HepG2 (cell line): ENCODE data around the gene CDK14. TPM values are rescaled to one million over a fixed set of nuclear protein-coding genes. Genes with fewer than 3 reads are reported as not detected.

Source experiments
- AKAP8 ChIP-seq: sonication (generic); formaldehyde crosslinking; IDR thresholded peaks from 2 replicates; pipeline ENCODE4 v1.5.1; 2020; ENCODE audit warnings: mild to moderate bottlenecking, missing genetic modification reagents
- BRD4 ChIP-seq: sonication (generic); formaldehyde crosslinking; IDR thresholded peaks from 2 replicates; pipeline ENCODE4 v1.4.0; 2020; ENCODE audit warnings: missing genetic modification reagents
- CAMTA2 ChIP-seq: sonication (generic); formaldehyde crosslinking; IDR thresholded peaks from 2 replicates; pipeline ENCODE4 v1.4.0; 2020; ENCODE audit warnings: mild to moderate bottlenecking, missing genetic modification reagents, borderline replicate concordance
- ESRRA ChIP-seq: sonication (generic); formaldehyde crosslinking; IDR thresholded peaks from 2 replicates; pipeline ENCODE4 v1.5.1; 2020; ENCODE audit warnings: mild to moderate bottlenecking, low read depth, missing genetic modification reagents
- GTF2F1 ChIP-seq: fragments of 150-350 bp; IDR thresholded peaks from 2 replicates; pipeline ENCODE4 v1.6.1; 2014; ENCODE audit warnings: low read length
- HNRNPL ChIP-seq: fragments of 200-400 bp; formaldehyde crosslinking; IDR thresholded peaks from 2 replicates; pipeline ENCODE4 v1.6.1; 2017; ENCODE audit warnings: mild to moderate bottlenecking, low read depth, low read length
- KDM4B ChIP-seq: sonication (generic); formaldehyde crosslinking; IDR thresholded peaks from 2 replicates; pipeline ENCODE4 v1.4.0; 2020; ENCODE audit warnings: missing genetic modification reagents
- NR2F1 ChIP-seq, 2 experiments: fragments of 450-650 bp in 1 of 2; formaldehyde crosslinking in 1 of 2; IDR thresholded peaks; 2 replicates each; pipeline versions ENCODE4 v1.5.0 to v1.6.1; 2016 to 2020; ENCODE audit warnings: mild to moderate bottlenecking in 1 of 2, missing compliant biosample characterization in 1 of 2, missing genetic modification reagents in 1 of 2, moderate library complexity in 1 of 2
- RARG ChIP-seq: sonication (generic); formaldehyde crosslinking; IDR thresholded peaks from 2 replicates; pipeline ENCODE4 v1.4.0; 2020; ENCODE audit warnings: low read depth, mild to moderate bottlenecking, missing genetic modification reagents
- RFX3 ChIP-seq: IDR thresholded peaks from 2 replicates; pipeline ENCODE4 v1.6.1; 2016; ENCODE audit warnings: missing biosample characterization, missing genetic modification reagents
- SMAD1 ChIP-seq: sonication (generic); formaldehyde crosslinking; IDR thresholded peaks from 2 replicates; pipeline ENCODE4 v1.4.0; 2020; ENCODE audit warnings: missing genetic modification reagents, low read depth, mild to moderate bottlenecking, borderline replicate concordance
- TGIF2 ChIP-seq: IDR thresholded peaks from 2 replicates; pipeline ENCODE4 v1.6.1; 2016; ENCODE audit warnings: control low read depth, missing compliant biosample characterization
- XBP1 ChIP-seq: sonication (generic); formaldehyde crosslinking; IDR thresholded peaks from 2 replicates; pipeline ENCODE4 v1.5.0; 2020; ENCODE audit warnings: missing genetic modification reagents
- ZFP36 ChIP-seq: fragments of 150-350 bp; IDR thresholded peaks from 2 replicates; pipeline ENCODE4 v1.6.1; 2018; ENCODE audit warnings: borderline replicate concordance, low read length, low read depth; ENCODE audit not compliant: partially characterized antibody
- ZNF20 ChIP-seq: sonication (generic); formaldehyde crosslinking; IDR thresholded peaks from 2 replicates; pipeline ENCODE4 v1.4.0; 2020; ENCODE audit warnings: mild to moderate bottlenecking, moderate library complexity, missing genetic modification reagents
- ZNF329 ChIP-seq: sonication (generic); formaldehyde crosslinking; IDR thresholded peaks from 2 replicates; pipeline ENCODE4 v1.9.0; 2021; ENCODE audit warnings: low read depth, mild to moderate bottlenecking, missing genetic modification reagents
- ZNF589 ChIP-seq: sonication (generic); formaldehyde crosslinking; conservative IDR thresholded peaks from 2 replicates; pipeline ENCODE4 v1.8.0; 2022; ENCODE audit warnings: mild to moderate bottlenecking, moderate library complexity, missing genetic modification reagents
- ZNF75D ChIP-seq: sonication (generic); formaldehyde crosslinking; IDR thresholded peaks from 2 replicates; pipeline ENCODE4 v1.8.1; 2023; ENCODE audit warnings: missing genetic modification reagents, mild to moderate bottlenecking, borderline replicate concordance
- polyA plus RNA-seq, 8 experiments: library from polyadenylated mRNA; depleted of rRNA in 3 of 8; stranded (reverse) in 7 of 8; unstranded in 1 of 8; fragments of >200 nt; fragmentation: Illumina TruSeq in 4 of 8; extraction: Trizol in 4 of 8; gene quantifications; 2 replicates each; pipeline versions ENCODE4 v1.2.1 to v1.2.3, GENCODE V29; 2011 to 2016; ENCODE audit warnings: low read depth in 4 of 8, missing spikeins in 1 of 8, mixed read lengths in 1 of 8; ENCODE audit not compliant: insufficient read depth in 1 of 8
- total RNA-seq, 5 experiments: library from RNA; depleted of rRNA; stranded (reverse); fragments of >200 nt; fragmentation: Illumina TruSeq; extraction: Trizol; gene quantifications; 2 replicates each; pipeline ENCODE4 v1.2.3, GENCODE V29; 2016; ENCODE audit warnings: low read depth in 1 of 5
- TF ChIP-seq, protein P1 (sequence below): sonication (generic); formaldehyde crosslinking; IDR thresholded peaks from 2 replicates; pipeline ENCODE4 v1.8.1; 2023; ENCODE audit warnings: mild to moderate bottlenecking, missing genetic modification reagents
- TF ChIP-seq, protein P2 (sequence below): sonication (generic); formaldehyde crosslinking; conservative IDR thresholded peaks from 2 replicates; pipeline ENCODE4 v1.4.0; 2020; ENCODE audit warnings: mild to moderate bottlenecking, missing genetic modification reagents, moderate library complexity
- TF ChIP-seq, protein P3 (sequence below): sonication (generic); formaldehyde crosslinking; IDR thresholded peaks from 2 replicates; pipeline ENCODE4 v1.8.0; 2022; ENCODE audit warnings: missing genetic modification reagents, mild to moderate bottlenecking, inconsistent platforms, borderline replicate concordance
- TF ChIP-seq, protein P4 (sequence below): sonication (generic); formaldehyde crosslinking; IDR thresholded peaks from 2 replicates; pipeline ENCODE4 v1.5.0; 2020; ENCODE audit warnings: missing genetic modification reagents

The CDK14 gene
- total and polyA plus RNA-seq, 2 of the 13 experiments (the other 11 are each of a cell fraction or from before 2014, with no cell fraction given) = 0.26 to 0.71 TPM

- TF ChIP-seq, protein P1, sequence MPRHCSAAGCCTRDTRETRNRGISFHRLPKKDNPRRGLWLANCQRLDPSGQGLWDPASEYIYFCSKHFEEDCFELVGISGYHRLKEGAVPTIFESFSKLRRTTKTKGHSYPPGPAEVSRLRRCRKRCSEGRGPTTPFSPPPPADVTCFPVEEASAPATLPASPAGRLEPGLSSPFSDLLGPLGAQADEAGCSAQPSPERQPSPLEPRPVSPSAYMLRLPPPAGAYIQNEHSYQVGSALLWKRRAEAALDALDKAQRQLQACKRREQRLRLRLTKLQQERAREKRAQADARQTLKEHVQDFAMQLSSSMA = no peak
- no peak for TF ChIP-seq CAMTA2 (CRISPR knock-in tag)
- TF ChIP-seq, protein P2, sequence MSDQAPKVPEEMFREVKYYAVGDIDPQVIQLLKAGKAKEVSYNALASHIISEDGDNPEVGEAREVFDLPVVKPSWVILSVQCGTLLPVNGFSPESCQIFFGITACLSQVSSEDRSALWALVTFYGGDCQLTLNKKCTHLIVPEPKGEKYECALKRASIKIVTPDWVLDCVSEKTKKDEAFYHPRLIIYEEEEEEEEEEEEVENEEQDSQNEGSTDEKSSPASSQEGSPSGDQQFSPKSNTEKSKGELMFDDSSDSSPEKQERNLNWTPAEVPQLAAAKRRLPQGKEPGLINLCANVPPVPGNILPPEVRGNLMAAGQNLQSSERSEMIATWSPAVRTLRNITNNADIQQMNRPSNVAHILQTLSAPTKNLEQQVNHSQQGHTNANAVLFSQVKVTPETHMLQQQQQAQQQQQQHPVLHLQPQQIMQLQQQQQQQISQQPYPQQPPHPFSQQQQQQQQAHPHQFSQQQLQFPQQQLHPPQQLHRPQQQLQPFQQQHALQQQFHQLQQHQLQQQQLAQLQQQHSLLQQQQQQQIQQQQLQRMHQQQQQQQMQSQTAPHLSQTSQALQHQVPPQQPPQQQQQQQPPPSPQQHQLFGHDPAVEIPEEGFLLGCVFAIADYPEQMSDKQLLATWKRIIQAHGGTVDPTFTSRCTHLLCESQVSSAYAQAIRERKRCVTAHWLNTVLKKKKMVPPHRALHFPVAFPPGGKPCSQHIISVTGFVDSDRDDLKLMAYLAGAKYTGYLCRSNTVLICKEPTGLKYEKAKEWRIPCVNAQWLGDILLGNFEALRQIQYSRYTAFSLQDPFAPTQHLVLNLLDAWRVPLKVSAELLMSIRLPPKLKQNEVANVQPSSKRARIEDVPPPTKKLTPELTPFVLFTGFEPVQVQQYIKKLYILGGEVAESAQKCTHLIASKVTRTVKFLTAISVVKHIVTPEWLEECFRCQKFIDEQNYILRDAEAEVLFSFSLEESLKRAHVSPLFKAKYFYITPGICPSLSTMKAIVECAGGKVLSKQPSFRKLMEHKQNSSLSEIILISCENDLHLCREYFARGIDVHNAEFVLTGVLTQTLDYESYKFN = no peak
- TF ChIP-seq XBP1 = no peak
- TF ChIP-seq ZNF589 (CRISPR knock-in tag) = no peak
- TF ChIP-seq, protein P3, sequence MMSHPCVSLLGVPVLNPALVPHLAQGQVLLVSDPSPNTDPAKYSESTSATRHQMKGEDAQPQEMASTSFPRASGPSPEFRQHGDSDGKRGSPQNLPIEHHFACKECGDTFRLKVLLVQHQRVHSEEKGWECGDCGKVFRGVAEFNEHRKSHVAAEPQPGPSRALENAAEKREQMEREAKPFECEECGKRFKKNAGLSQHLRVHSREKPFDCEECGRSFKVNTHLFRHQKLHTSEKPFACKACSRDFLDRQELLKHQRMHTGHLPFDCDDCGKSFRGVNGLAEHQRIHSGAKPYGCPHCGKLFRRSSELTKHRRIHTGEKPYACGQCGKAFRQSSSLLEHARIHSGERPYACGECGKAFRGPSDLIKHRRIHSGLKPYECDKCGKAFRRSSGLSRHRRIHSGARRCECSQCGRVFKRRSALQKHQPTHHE (CRISPR knock-in tag) = no peak
- no peak for TF ChIP-seq RARG (CRISPR knock-in tag)
- no peak for TF ChIP-seq KDM4B (CRISPR knock-in tag)
- no peak for TF ChIP-seq SMAD1 (CRISPR knock-in tag)
- no peak for TF ChIP-seq AKAP8 (CRISPR knock-in tag)
- TF ChIP-seq HNRNPL = no peak
- peak; percentile 35; the same call in 1 of the 2 replicates for TF ChIP-seq BRD4 (CRISPR knock-in tag)
- TF ChIP-seq ZFP36 = no peak
- no peak for TF ChIP-seq ZNF75D
- TF ChIP-seq RFX3 (CRISPR knock-in tag) = no peak
- no peak for TF ChIP-seq ZNF329 (CRISPR knock-in tag)
- TF ChIP-seq, protein P4, sequence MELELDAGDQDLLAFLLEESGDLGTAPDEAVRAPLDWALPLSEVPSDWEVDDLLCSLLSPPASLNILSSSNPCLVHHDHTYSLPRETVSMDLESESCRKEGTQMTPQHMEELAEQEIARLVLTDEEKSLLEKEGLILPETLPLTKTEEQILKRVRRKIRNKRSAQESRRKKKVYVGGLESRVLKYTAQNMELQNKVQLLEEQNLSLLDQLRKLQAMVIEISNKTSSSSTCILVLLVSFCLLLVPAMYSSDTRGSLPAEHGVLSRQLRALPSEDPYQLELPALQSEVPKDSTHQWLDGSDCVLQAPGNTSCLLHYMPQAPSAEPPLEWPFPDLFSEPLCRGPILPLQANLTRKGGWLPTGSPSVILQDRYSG (CRISPR knock-in tag) = no peak
- no peak for TF ChIP-seq ZNF20 (CRISPR knock-in tag)
- TF ChIP-seq GTF2F1 = no peak
- no peak for TF ChIP-seq NR2F1 (CRISPR knock-in tag; IDR thresholded peaks at IDR 0.05)
- no peak for TF ChIP-seq TGIF2
- no peak for TF ChIP-seq ESRRA (CRISPR knock-in tag)
These were observed at the start of gene CDK14 (continued) for GRCh38 chr7:90595801-90596670.
